GM21737 (cell line): ENCODE results near the gene NDUFV1.
"Not testable (repeated sequence)": the region's sequence is repeated elsewhere in the genome, so short reads cannot be mapped to it uniquely, and the experiment has no call there.

Source experiments
- ATAC-seq: cut with Tn5 transposase; IDR thresholded peaks from one replicate; pipeline ENCODE4 v1.9.1; 2021; ENCODE audit warnings: mild to moderate bottlenecking, moderate library complexity; ENCODE audit not compliant: unreplicated experiment

The NDUFV1 gene

DNA sequence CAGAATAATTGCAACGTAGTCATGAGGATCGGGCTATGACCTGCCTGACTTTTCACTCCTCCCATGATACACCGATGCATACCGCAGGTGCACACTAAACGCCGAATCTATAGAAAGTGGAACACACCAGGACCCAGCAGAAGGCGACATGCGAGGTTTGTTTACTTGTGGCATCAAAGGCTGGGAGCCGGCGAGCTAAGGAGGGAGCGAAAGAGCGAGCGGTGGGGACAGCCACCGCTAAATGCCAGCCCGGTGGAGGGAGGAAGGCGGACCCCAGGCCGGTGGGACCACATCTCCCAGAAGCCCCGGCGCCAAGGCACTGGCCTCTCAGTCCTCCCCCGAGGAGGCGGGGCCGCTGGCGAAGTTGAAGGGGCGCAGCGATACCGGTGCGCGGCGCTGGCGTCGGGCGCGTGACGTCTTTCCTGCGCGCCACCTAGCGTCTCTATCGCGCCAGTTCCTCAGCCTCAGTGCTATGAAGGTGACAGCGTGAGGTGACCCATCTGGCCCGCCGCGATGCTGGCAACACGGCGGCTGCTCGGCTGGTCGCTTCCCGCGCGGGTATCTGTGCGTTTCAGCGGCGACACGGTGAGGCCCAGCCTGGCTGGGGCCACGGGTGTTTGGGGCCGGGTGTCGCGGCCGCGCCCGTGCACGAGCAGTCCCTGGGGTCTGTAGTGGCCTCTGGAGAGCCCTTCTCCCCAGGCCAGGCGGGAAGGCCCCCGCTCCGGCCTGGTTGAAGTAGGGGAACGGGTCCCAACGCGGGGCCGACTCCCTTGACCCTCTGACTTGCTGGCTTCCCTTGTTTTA, at the start of gene NDUFV1:
TSS of gene NDUFV1 (plus strand) at position 445 of the 804 bp plus-strand sequence. CDS start at position 514, 69 bp downstream.
- ATAC-seq, result peak; percentile 94

DNA sequence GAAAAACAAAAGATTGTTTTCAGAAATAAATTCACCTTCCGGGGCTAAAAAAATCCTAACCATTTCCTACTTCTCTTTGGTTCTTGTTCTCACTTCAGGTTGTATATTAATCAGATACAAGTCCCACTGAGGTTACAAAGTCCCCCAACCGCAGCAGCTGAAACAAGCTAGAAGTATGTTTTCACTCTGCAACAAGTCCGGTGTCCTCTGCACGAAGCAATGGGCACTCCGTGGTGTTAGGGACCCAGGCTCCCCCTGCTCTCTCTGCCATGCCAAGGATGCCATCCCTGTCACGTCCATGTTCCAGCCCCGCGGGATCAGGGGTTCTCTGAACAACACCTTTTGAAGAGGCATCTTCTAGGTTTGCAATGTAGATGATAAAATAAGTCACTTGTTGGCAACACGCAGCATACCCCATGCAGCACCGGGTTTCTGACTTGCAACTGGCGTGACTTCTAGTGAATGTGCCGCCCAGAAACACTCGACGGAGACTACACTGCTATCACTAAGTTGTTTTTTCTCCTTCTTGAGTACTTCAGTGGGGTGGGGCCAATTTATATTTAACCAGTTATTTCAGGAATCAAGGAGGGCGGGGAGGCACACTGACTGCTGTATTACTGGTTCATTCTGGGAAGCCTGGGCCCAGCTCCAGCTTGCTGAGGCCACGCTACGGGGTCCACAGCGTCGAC, 48.5 kb upstream of the NDUFV1 start:
- ATAC-seq, result no peak

DNA sequence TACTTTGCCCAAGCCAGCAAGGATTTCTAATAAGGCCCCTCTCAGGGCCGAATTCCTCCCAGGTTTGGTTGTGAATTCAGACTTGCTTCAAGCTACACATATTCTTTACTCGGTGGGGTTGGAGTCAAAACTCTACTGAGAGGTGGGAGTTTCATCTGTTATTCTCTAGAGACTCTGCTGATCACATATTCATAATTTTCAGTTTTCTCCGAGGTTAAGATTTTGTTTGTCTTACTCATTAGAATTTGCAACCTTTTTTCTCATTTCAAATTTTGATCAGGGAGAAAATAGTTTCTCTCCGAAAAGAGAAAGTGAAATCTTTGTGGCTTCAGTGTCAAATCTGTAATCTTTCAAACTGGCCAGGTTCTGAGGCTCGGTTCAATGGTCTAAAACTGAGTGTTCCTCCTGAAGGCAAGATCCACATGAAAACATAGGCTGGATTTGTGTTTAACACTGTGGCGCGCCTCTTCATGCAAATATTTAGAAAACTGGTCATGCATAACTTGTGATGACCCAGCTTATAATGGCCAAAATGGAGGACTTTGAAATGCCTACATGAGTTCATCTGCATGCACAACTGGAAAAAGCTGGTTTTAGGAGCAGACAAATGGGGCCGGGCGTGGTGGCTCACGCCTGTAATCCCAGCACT, 44.6 kb upstream of the NDUFV1 start:
- peak; percentile 61 for ATAC-seq

DNA sequence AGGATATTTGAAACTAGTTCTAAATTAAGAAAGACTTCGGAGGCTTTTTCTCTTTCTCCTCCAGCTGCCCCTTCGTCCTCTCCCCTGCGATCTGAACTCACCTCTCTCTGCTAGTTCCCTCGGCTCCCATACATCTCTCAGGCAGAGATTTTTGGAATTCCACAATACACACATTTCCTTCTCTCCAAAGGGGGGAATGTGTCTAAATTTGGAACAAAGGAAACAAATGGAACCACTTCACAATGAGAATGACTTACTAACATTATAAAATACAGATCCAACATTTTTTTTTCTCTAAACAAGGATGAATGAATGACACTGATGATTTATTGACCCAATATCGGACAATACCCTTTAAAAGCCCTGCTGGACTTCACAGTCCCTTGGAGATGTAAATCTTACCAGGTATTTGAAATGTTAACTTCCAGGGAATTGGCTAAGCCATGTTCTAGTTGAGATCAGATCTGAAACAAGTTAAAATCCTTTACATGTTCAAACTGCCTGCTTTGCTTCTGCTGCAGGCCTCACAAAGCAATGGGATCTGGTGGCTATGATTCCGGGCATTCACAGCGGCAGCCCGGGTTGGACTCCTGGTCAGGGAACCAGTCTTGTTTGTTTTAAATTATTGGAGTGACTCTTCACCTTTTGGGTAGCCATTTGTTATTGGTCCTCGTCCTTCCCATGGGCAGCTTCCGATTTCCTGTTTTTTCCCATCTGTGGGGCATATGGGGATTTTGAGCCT, 43.6 kb upstream of the NDUFV1 start:
- ATAC-seq, result no peak

DNA sequence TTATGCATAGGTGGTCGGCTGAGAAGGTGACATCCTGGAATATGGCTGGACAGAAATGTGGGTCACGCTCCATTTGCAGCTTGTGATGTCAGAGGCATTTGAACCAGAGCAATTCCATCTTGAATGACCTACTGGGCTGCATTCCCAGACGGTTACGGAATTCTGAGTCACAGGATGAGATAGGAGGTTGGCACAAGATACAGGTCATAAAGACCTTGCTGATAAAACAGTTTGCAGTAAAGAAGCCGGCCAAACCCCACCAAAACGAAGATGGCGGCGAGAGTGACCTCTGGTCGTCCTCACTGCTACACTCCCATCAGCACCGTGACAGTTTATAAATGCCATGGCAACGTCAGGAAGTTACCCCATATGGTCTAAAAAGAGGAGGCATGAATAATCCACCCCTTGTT, 43.0 kb upstream of the NDUFV1 start:
- ATAC-seq, result not testable (repeated sequence)

DNA sequence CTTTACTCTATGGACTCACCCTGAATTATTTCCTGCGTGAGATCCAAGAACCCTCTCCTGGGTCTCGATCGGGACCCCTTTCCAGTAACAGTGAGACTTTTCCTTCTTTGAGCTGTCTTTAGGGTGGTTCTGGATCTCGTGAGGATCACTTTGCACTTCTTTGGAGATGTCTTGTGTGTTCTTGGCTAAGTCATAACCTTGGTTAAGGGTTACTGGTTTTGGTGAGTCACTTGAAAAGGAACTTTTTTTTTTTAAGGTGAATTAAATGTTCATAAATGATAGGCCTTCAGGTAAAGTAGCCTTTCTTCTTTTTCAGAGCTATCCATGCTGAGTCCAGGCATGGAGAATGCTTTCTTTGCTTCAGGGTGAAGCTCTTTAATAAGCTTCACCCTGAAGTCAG, 42.5 kb upstream of the NDUFV1 start:
- ATAC-seq, result no peak

DNA sequence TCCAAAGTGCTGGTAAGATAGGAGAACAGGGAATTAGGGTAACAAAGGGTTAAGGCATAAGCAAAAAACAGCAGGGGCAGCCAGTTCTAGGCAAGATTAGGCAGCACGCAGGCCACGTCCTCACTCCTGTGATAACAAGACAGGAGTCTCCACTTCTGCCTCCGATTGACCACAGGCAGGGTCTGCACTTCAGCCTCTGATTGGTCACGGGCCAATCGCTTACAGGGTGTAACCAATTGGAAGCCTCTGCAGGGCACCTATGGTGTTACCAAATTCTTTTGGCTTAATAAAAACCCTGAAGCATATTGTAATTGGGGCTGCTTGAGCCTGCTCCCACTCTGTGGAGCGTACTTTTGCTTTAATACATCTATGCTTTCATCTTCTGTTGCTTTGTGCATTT, 35.3 kb upstream of the NDUFV1 start:
- no peak for ATAC-seq

DNA sequence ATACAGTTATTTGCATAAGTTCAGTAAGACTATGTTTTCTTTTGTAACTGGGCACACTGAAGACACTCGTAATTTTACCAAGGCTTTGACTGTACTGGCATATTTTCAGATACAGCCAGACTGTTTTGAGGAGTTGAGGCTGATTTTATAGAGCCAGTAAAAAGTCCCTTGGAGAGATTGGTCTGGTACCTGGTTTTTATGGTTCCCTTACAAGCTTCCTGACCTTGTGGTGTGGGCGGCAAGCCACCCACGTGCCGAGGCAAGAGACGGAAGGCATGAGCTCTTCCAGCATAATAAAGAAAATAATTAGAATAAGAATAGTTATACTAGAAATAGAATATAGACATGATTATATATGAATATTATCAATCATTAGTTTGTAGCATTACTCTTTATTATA, 34.4 kb upstream of the NDUFV1 start:
- no peak for ATAC-seq

DNA sequence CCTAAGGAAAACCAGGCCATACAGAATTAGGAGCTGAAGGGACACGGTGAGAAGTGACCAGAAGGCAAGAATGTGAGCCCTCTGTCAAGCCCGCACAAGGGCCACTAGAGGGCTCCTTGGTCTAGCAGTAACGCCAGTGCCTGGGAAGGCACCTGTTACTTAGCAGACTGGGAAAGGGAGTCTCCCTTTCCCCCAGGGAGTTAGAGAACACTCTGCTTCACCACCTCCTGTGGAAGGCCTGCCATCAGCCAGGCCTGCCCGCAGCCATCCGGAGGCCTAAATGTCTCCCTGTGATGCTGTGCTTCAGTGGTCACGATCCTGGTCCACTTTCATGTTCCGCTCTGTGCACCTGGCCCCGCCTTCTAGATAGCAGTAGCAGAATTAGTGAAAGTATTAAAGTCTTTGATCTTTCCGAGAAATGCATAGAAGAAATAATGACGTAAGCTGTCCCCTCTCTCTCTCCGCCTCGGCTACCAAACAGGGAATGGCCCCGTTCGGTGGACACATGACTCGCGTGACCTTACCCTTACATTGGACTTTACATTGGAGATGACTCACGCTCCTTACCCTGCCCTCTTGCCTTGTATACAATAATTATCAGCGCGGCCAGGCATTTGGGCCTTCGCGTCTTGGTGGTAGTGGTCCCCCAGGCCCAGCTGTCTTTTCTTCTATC, 33.9 kb upstream of the NDUFV1 start:
- ATAC-seq, result no peak

DNA sequence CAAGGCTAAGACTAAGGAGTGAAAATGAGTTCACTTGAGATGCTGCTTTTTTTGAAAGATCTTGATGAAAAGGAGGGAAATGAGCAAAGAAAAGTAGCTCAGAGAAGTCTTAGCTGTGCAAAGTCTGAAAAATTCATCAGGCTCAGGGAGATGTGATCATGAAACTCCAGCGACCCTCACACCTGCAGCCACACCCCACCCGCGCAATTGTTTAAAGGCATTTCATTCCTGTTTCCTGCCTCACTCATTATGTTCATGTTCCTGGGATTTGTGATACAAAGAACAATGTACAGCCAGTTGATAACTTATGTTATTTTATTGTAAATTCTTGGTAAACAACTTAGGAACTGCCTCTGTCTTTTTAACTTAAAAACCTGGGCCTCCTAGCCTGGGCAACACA, 31.8 kb upstream of the NDUFV1 start:
- ATAC-seq, result no peak

DNA sequence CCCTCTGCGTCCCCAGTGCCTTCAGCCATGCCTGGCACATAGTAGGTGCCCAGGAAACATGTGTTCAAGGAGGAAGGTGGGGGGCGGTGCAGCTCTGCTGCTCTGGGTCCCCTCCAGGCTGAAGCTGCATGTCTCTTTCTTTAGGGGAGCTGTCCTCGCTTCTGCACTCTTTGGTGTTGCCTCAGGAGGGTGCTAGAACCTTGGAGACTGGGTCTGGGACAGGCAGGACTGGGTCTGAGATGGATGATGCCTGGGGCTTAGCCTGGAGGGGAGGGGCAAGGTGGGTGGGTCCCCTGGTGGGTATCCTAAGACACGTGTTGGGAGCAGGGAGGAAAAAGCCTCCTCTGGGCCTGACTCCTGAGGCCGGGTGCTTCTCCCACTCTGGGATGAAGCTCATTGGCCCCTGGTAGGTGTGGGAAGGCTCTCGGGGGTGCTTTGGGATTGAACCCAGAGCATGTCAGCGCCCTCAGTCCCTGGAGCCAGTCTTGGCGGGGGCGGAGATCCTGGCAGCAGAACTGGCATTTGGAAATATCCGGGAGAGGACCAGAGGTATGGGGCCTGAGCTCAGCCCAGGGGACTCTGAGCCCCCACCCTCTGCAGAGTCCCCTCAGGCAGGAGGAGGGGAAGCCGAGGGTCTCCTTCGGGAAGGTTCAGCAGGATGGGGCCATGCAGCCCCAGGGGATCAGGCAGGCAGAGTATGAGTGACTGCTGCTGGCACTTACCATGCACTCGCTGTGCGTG, 29.8 kb upstream of the NDUFV1 start:
- no peak for ATAC-seq

DNA sequence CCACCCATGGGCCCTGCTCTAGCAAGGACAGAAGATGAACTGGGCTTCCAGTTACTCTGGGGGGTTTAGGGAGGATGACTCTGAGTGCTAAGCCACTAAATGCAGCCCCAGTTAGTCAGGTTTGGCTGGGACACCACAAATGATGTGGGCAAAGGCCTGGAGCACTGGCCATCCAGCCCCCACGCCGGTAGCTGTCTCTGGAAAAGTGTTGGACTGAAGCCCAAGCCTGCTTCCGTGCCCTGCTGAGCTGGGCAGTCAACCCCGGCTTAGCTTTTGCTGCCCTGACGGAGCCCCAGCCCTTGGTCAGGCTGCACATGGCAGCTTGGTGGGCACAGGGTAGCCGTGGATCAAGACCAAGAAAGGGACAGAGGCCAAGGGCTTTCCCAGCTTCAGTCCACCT, 28.8 kb upstream of the NDUFV1 start:
- no peak for ATAC-seq

DNA sequence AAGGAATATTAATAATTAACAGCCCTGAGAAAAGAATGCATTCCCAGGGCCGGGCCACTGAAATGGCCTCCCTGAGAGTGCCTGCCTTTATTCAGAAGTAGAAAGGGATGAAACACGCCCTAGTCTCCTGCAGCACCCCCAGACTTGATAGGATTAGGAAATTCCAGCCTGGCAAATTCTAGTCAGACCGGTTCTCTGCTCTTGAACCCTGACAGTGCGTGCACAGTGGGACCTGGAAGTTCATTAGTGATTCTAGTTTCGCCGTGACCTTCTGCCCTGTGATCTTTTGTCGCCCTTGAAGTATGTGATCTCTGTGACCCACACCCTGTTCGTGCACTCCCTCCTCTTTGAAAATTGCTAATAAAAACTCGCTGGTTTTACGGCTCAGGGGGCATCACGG, 25.3 kb upstream of the NDUFV1 start:
- no peak for ATAC-seq

DNA sequence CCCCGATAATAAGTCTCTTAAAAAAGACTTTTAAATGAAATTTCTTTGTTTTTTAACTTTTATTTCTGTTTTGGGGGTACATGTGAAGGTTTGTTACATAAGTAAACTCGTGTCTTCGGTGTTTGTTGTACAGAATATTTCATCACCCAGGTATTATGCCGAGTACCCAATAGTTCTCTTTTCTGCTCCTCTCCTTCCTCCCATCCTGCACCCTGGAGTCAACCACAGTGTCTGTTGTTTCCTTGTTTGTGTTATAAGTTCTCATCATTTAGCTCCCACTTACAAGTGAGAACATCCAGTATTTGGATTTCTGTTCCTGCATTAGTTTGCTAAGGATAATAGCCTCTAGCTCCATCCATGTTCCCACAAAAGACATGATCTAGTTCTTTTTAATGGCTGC, 24.7 kb upstream of the NDUFV1 start:
- no peak for ATAC-seq

DNA sequence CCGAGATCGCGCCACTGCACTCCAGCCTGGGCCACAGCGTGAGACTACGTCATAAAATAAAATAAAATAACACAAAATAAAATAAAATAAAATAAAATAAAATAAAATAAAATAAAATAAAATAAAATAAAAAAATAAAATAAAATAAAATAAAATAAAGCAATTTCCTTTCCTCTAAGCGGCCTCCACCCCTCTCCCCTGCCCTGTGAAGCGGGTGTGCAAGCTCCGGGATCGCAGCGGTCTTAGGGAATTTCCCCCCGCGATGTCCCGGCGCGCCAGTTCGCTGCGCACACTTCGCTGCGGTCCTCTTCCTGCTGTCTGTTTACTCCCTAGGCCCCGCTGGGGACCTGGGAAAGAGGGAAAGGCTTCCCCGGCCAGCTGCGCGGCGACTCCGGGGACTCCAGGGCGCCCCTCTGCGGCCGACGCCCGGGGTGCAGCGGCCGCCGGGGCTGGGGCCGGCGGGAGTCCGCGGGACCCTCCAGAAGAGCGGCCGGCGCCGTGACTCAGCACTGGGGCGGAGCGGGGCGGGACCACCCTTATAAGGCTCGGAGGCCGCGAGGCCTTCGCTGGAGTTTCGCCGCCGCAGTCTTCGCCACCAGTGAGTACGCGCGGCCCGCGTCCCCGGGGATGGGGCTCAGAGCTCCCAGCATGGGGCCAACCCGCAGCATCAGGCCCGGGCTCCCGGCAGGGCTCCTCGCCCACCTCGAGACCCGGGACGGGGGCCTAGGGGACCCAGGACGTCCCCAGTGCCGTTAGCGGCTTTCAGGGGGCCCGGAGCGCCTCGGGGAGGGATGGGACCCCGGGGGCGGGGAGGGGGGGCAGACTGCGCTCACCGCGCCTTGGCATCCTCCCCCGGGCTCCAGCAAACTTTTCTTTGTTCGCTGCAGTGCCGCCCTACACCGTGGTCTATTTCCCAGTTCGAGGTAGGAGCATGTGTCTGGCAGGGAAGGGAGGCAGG, 23.2 kb upstream of the NDUFV1 start, which contains the start of gene GSTP1:
TSS of gene GSTP1 (plus strand) at position 566 of the 958 bp plus-strand sequence. CDS start at position 598, 32 bp downstream.
- peak; percentile 57 for ATAC-seq

DNA sequence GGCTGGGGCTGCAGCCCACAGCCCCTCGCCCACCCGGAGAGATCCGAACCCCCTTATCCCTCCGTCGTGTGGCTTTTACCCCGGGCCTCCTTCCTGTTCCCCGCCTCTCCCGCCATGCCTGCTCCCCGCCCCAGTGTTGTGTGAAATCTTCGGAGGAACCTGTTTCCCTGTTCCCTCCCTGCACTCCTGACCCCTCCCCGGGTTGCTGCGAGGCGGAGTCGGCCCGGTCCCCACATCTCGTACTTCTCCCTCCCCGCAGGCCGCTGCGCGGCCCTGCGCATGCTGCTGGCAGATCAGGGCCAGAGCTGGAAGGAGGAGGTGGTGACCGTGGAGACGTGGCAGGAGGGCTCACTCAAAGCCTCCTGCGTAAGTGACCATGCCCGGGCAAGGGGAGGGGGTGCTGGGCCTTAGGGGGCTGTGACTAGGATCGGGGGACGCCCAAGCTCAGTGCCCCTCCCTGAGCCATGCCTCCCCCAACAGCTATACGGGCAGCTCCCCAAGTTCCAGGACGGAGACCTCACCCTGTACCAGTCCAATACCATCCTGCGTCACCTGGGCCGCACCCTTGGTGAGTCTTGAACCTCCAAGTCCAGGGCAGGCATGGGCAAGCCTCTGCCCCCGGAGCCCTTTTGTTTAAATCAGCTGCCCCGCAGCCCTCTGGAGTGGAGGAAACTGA, 22.4 kb upstream of the NDUFV1 start:
- ATAC-seq, result no peak

DNA sequence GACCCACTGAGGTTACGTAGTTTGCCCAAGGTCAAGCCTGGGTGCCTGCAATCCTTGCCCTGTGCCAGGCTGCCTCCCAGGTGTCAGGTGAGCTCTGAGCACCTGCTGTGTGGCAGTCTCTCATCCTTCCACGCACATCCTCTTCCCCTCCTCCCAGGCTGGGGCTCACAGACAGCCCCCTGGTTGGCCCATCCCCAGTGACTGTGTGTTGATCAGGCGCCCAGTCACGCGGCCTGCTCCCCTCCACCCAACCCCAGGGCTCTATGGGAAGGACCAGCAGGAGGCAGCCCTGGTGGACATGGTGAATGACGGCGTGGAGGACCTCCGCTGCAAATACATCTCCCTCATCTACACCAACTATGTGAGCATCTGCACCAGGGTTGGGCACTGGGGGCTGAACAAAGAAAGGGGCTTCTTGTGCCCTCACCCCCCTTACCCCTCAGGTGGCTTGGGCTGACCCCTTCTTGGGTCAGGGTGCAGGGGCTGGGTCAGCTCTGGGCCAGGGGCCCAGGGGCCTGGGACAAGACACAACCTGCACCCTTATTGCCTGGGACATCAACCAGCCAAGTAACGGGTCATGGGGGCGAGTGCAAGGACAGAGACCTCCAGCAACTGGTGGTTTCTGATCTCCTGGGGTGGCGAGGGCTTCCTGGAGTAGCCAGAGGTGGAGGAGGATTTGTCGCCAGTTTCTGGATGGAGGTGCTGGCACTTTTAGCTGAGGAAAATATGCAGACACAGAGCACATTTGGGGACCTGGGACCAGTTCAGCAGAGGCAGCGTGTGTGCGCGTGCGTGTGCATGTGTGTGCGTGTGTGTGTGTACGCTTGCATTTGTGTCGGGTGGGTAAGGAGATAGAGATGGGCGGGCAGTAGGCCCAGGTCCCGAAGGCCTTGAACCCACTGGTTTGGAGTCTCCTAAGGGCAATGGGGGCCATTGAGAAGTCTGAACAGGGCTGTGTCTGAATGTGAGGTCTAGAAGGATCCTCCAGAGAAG, 21.6 kb upstream of the NDUFV1 start:
- no peak for ATAC-seq
